ENCODE data around the gene ASPSCR1. TPM values are rescaled to one million over a fixed set of nuclear protein-coding genes. Genes with fewer than 3 reads are reported as not detected.
A peak's percentile ranks its signal among the peaks of the same experiment; 100 is the strongest.

ASPSCR1 gene
- total and polyA plus RNA-seq, 9 donors: 22.5 to 35.9 (median 27.5) TPM

DNA sequence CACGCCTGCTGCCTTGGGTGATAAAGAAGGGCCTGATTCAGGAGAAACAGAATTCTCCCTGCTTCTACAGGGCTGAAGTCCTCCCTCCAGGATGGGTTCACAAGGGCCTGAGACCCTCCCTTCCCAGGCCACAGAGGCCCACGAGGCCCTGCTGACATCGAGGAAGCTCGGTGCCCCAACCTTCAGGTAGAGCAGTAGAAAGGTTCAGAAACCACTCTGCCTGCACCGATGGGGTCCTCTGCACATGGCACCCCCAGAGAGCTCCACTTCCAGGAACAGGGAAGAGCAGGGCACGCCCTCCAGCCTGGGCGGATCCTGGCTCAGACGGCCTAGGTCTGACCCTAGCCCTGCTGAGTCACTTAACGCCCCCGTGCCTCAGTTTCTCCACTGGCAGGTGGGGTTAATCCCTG is 44.5 kb downstream of the ASPSCR1 start:
- no peak overlapping the region for H3K27ac ChIP-seq (ENCODE audit: low read length)
- H3K9me3 ChIP-seq (replicated peaks; ENCODE audit: control insufficient read depth, low read depth, low read length): no peaks in the 10 kb centered on the region
- H3K36me3 ChIP-seq (ENCODE audit: control insufficient read depth, insufficient read depth, low read length): peaks cover 19% of the 10 kb centered on the region
- H3K4me3 ChIP-seq (ENCODE audit: low read length): peak overlapping the region; percentile 93
- peaks cover 35% of the 10 kb centered on the region for H3K4me1 ChIP-seq (ENCODE audit: control insufficient read depth, insufficient read depth, low read length)
- 9% methylated on average over 9 of the region's 10 CpGs for WGBS (ENCODE audit: insufficient coverage)
- H3K27me3 ChIP-seq (ENCODE audit: control insufficient read depth, insufficient read depth, low read length): no peaks in the 10 kb centered on the region
- peak; percentile 40 for DNase-seq

DNA sequence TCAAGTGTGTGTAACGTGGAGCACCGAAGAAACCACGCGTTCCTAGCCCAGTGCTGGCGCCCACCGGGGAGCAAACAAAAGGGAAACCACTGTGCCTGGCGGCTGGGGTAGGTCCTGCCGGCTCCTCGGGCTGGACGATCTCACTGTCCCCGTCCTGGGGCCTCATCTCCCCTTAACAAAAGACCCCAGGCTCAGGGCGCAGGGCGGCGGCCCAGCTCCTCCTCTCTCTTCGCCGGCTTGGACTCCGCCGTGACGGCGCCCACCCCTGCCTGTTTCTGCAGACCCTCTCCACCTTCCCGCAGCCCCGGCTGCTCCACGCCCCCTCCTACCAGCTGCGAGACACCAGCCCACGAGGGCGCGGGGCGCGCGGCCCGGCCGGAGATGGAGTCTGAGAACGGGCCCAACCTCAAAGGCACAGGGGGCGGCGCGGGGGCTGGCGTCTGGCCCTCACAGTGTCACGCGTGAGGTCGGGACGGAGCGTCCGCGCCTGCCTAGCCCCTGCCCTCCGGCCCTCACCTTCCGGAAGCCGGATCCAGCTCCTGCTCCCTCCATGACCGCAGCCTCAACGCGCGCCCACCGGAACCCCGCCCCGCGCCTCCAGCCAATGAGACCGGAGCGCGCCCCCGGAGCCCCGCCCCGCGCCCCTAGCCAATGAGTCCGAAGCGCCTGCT is 45.0 kb downstream of the ASPSCR1 start, which contains the start of gene CENPX:
Gene CENPX, minus strand, starts transcription at position 569 of the 671 bp plus-strand sequence. Its CDS starts 17 bp downstream, at position 552.
- Histone ChIP-seq H3K27ac (ENCODE audit: low read length) (peak within 1 kb of the TSS; percentile 57), H3K4me1 (ENCODE audit: control insufficient read depth, insufficient read depth, low read length) (peaks cover 36% of the 10 kb centered on the region)

DNA sequence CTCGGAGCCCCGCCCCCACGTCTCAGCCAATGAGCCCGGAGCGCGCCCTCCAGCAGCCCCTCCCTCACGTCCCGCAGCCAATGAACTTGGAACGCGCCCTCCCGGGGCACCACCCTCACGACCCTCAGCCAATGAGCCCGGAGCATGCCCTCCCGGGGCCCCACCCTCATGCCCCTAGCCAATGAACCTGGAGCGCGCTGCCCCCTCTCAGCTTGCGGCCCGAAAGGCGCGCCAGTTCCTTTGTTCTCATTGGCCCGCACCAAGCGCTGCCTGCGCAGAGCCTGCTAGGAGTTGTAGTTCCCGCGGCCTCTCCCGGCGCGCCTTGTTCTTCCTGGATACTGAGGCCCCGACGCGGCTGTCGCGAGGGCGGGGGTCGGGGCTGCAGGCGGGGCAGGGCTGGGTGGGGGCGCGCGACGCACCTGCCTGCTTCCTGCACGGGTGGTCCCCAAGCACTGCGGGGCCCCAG is 45.6 kb downstream of the ASPSCR1 start, which contains the start of gene LRRC45:
Gene LRRC45, plus strand, starts transcription at position 325 of the 466 bp plus-strand sequence. CDS start 339 bp downstream, outside the sequence.
- peak within 1 kb of the TSS; percentile 57 for H3K27ac ChIP-seq (ENCODE audit: low read length)
- no peaks in the 10 kb centered on the region for H3K9me3 ChIP-seq (replicated peaks; ENCODE audit: control insufficient read depth, low read depth, low read length)
- H3K4me3 ChIP-seq (ENCODE audit: low read length): peak within 1 kb of the TSS; percentile 93
- WGBS (ENCODE audit: insufficient coverage): 0% methylated on average over 42 of the region's 42 CpGs
- H3K4me1 ChIP-seq (ENCODE audit: control insufficient read depth, insufficient read depth, low read length): peaks cover 37% of the 10 kb centered on the region
- DNase-seq: peak; percentile 100
- no peaks in the 10 kb centered on the region for H3K27me3 ChIP-seq (ENCODE audit: control insufficient read depth, insufficient read depth, low read length)
- H3K36me3 ChIP-seq (ENCODE audit: control insufficient read depth, insufficient read depth, low read length): peaks cover 13% of the 10 kb centered on the region

More for the DNA sequence above, 45.0 kb downstream of the ASPSCR1 start, which contains the start of gene CENPX:
- no peak for DNase-seq
- Histone ChIP-seq H3K4me3 (ENCODE audit: low read length) (peak within 1 kb of the TSS; percentile 93), H3K36me3 (ENCODE audit: control insufficient read depth, insufficient read depth, low read length) (peaks cover 17% of the 10 kb centered on the region), H3K9me3 (replicated peaks; ENCODE audit: control insufficient read depth, low read depth, low read length) (no peaks in the 10 kb centered on the region), H3K27me3 (ENCODE audit: control insufficient read depth, insufficient read depth, low read length) (no peaks in the 10 kb centered on the region)
- under 1% methylated on average over 62 of the region's 64 CpGs for WGBS (ENCODE audit: insufficient coverage)

DNA sequence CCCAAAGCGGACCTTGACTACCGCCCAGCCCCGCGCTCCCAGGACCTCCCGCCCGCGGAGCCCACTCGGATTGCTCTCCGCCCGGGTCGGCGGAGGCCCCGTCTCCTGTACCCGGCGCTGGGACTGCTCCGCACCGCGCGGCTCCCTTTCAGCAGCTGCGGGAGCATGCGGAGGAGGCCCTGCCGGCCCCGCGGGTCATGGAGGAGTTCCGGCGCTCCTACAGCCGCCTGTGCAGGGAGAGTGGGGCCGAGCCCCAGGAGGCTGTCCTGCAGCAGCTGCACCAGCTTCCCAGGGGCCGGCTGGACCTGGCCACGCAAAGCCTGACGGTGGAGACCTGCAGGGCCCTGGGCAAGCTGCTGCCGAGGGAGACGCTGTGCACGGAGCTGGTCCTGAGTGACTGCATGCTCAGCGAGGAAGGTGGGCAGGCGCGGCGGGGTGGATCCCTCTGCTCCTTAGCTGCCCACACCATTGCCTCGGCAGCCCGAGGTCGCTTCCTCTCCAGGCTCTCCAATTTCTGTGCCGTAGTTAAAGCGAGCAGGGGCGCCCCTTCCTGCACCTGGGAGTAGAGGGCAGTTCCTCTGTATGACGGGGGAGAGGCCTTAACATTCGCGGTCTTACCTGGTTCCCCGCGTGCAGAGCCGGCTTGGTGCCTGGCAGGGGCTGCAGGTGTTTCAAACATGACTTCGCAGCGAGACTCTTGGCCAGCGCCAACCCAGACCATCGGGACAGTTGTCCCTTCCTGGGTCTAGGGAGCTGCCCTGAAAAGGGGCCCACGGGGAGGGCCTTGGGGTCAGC is 46.2 kb downstream of the ASPSCR1 start:
- H3K4me1 ChIP-seq (ENCODE audit: control insufficient read depth, insufficient read depth, low read length): peaks cover 30% of the 10 kb centered on the region
- H3K4me3 ChIP-seq (ENCODE audit: low read length): peak overlapping the region; percentile 72
- peak; percentile 37 for DNase-seq
- peaks cover 7% of the 10 kb centered on the region for H3K36me3 ChIP-seq (ENCODE audit: control insufficient read depth, insufficient read depth, low read length)
- WGBS (ENCODE audit: insufficient coverage): 1% methylated on average over 49 of the region's 55 CpGs
- H3K9me3 ChIP-seq (replicated peaks; ENCODE audit: control insufficient read depth, low read depth, low read length): no peaks in the 10 kb centered on the region
- no peak overlapping the region for H3K27ac ChIP-seq (ENCODE audit: low read length)
- no peaks in the 10 kb centered on the region for H3K27me3 ChIP-seq (ENCODE audit: control insufficient read depth, insufficient read depth, low read length)

DNA sequence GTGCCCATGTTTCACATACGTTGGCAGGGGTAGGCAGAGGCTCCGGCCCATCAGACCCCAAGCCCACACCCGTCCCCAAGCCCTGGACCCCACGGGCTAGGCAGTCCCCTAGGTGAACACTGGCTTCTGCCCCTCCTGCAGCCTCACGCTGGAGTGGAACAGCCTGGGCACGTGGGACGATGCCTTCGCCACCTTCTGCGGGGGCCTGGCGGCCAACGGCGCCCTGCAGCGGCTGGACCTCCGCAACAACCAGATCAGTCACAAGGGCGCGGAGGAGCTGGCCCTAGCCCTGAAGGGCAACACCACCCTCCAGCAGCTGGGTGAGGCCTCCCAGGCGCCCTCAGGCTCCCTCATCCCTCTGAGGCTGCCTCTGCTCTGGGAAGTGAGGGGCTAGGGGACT is 47.4 kb downstream of the ASPSCR1 start:
- 96% methylated on average over 16 of the region's 17 CpGs for WGBS (ENCODE audit: insufficient coverage)
- Histone ChIP-seq H3K4me1 (ENCODE audit: control insufficient read depth, insufficient read depth, low read length) (peaks cover 33% of the 10 kb centered on the region), H3K27me3 (ENCODE audit: control insufficient read depth, insufficient read depth, low read length) (no peaks in the 10 kb centered on the region), H3K27ac (ENCODE audit: low read length) (no peak overlapping the region), H3K4me3 (ENCODE audit: low read length) (no peak overlapping the region), H3K9me3 (replicated peaks; ENCODE audit: control insufficient read depth, low read depth, low read length) (no peaks in the 10 kb centered on the region), H3K36me3 (ENCODE audit: control insufficient read depth, insufficient read depth, low read length) (peaks cover 5% of the 10 kb centered on the region)
- no peak for DNase-seq

DNA sequence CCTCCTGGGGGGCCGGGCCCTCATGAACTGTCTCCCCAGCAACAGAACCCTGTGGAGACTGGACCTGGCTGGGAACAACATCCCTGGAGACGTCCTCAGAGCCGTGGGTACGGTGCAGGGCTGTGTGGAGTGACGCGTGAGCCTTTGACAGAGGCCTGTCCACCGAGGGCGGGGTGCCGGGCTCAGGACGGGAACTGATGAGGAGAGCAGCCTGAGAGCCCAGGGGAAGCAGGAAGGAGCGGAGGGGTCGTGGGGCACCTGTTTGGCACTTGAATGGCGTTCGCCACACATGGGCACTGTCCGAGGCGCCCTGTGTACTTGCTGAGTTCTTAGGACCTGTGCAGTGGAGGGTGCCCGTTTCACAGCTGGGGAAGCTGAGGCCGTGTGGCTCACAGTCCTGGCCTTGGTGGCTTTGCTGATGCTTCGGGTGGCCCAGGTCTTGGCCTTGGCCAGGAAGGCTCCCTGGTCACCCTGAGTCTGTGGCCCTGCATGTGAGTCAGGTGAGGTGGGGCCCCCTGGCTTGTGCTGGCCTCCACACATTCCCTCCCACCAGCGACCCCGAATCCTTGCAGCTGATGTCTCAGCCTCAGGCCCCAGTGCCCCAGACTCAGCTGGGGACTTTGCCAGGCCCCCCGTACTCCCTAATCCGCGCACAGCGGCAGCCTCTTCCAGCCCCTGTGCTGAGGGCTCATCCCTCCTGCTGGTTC is 48.1 kb downstream of the ASPSCR1 start:
- Histone ChIP-seq H3K9me3 (replicated peaks; ENCODE audit: control insufficient read depth, low read depth, low read length) (no peaks in the 10 kb centered on the region), H3K36me3 (ENCODE audit: control insufficient read depth, insufficient read depth, low read length) (peaks cover 5% of the 10 kb centered on the region), H3K4me1 (ENCODE audit: control insufficient read depth, insufficient read depth, low read length) (peaks cover 39% of the 10 kb centered on the region), H3K4me3 (ENCODE audit: low read length) (no peak overlapping the region), H3K27ac (ENCODE audit: low read length) (no peak overlapping the region), H3K27me3 (ENCODE audit: control insufficient read depth, insufficient read depth, low read length) (no peaks in the 10 kb centered on the region)
- 90% methylated on average over 24 of the region's 25 CpGs for WGBS (ENCODE audit: insufficient coverage)
- DNase-seq: no peak

DNA sequence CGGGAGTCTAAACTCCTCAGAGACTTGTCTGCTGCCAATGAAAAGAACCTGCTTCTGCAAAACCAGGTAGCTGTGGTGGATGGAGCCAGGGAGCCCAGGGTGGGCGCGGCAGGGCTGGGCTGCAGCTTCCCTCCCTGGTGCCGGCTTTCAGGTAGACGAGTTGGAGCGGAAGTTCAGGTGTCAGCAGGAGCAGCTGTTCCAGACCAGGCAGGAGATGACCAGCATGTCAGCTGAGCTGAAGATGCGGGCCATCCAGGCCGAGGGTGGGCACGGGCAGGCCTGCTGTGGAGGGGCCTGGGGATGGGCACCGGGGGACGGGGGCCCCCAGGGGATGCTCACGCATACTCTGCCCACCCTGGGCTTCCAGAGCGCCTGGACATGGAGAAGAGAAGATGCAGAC is 50.8 kb downstream of the ASPSCR1 start:
- DNase-seq: no peak
- H3K27ac ChIP-seq (ENCODE audit: low read length): no peak overlapping the region
- peaks cover 37% of the 10 kb centered on the region for H3K4me1 ChIP-seq (ENCODE audit: control insufficient read depth, insufficient read depth, low read length)
- WGBS (ENCODE audit: insufficient coverage): 94% methylated on average over 11 of the region's 13 CpGs
- H3K27me3 ChIP-seq (ENCODE audit: control insufficient read depth, insufficient read depth, low read length): peaks cover 11% of the 10 kb centered on the region
- H3K9me3 ChIP-seq (replicated peaks; ENCODE audit: control insufficient read depth, low read depth, low read length): no peaks in the 10 kb centered on the region
- no peak overlapping the region for H3K4me3 ChIP-seq (ENCODE audit: low read length)
- H3K36me3 ChIP-seq (ENCODE audit: control insufficient read depth, insufficient read depth, low read length): peaks cover 5% of the 10 kb centered on the region

DNA sequence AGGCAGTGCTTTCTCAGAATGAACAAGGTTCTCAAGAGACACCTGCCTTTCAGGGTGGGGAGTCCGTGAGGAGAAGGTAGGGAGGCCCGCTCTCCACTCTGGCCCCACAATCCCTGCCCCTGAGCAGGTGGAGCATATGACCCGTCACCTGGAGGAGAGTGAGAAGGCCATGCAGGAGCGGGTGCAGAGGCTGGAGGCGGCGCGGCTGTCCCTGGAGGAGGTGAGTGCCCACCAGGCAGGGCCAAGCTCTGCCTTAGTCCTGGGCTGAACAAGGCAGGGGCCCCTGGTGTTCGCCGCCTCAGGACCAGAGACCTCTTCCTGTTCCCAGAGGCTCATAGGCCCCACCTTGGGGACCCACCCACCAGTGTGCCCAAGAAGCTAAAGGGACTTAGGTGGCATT is 51.5 kb downstream of the ASPSCR1 start:
- Histone ChIP-seq H3K4me3 (ENCODE audit: low read length) (no peak overlapping the region), H3K27ac (ENCODE audit: low read length) (no peak overlapping the region), H3K4me1 (ENCODE audit: control insufficient read depth, insufficient read depth, low read length) (peaks cover 32% of the 10 kb centered on the region), H3K9me3 (replicated peaks; ENCODE audit: control insufficient read depth, low read depth, low read length) (no peaks in the 10 kb centered on the region), H3K27me3 (ENCODE audit: control insufficient read depth, insufficient read depth, low read length) (peaks cover 11% of the 10 kb centered on the region), H3K36me3 (ENCODE audit: control insufficient read depth, insufficient read depth, low read length) (peaks cover 5% of the 10 kb centered on the region)
- 94% methylated on average over 5 of the region's 9 CpGs for WGBS (ENCODE audit: insufficient coverage)
- DNase-seq: no peak

DNA sequence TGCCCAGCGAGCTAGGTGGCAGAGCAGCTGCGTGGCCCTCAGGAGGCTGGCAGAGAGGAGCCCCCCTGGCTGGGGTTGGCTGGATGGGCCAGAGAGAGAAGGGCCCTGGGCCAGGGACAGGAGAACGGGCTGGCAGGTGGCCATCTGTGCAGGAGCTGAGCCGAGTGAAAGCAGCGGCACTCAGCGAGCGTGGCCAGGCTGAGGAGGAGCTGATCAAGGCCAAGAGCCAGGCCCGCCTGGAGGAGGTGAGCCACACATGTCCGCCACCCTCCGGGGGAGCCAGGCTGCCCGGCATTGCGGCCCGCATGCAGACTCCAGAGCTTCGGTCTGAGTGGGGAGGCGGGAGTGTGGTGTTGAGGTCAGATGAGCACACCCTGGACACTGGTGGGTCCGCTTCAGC is 52.0 kb downstream of the ASPSCR1 start:
- Histone ChIP-seq H3K9me3 (replicated peaks; ENCODE audit: control insufficient read depth, low read depth, low read length) (no peaks in the 10 kb centered on the region), H3K36me3 (ENCODE audit: control insufficient read depth, insufficient read depth, low read length) (peaks cover 8% of the 10 kb centered on the region), H3K4me3 (ENCODE audit: low read length) (no peak overlapping the region), H3K27ac (ENCODE audit: low read length) (no peak overlapping the region), H3K4me1 (ENCODE audit: control insufficient read depth, insufficient read depth, low read length) (peaks cover 28% of the 10 kb centered on the region), H3K27me3 (ENCODE audit: control insufficient read depth, insufficient read depth, low read length) (peaks cover 11% of the 10 kb centered on the region)
- DNase-seq: no peak
- 86% methylated on average over 14 of the region's 16 CpGs for WGBS (ENCODE audit: insufficient coverage)

Data from muscle of leg (tissue), 11 donors.